OCI-LY3 (cell line): Measurements from ENCODE around the gene ZYG11B.
A peak's percentile ranks its signal among the peaks of the same experiment; 100 is the strongest.
"Not testable (repeated sequence)": the region's sequence is repeated elsewhere in the genome, so short reads cannot be mapped to it uniquely, and the experiment has no call there.

Experiments used
- H2AFZ ChIP-seq: fragments of 200-600, 300-600 bp; shearing (Covaris generic); 2 replicates; pipeline ENCODE4 v1.6.0; 2014; ENCODE audit warnings: antibody characterized with exemption, low read depth, low read length
- H3K27ac ChIP-seq: fragments of 200-600, 300-600 bp; sonication (generic); 2 replicates; pipeline ENCODE4 v1.5.1; 2014; ENCODE audit warnings: mild to moderate bottlenecking, low read length, moderate library complexity, mixed read lengths
- H3K27me3 ChIP-seq: fragments of 200-600, 300-600 bp; sonication (generic); 2 replicates; pipeline ENCODE4 v1.6.1; 2014; ENCODE audit warnings: low read depth, low read length, mixed read lengths
- H3K36me3 ChIP-seq: fragments of 200-600, 300-600 bp; sonication (generic); replicated peaks from 2 replicates; pipeline ENCODE3; 2014; ENCODE audit warnings: low read depth, low read length, mixed read lengths
- H3K4me1 ChIP-seq: fragments of 300-600, 200-600 bp; sonication (generic); 2 replicates; pipeline ENCODE4 v1.6.1; 2014; ENCODE audit warnings: low read length, mixed read lengths
- H3K4me2 ChIP-seq: fragments of 200-600, 300-600 bp; sonication (generic); 2 replicates; pipeline ENCODE4 v1.6.1; 2014; ENCODE audit warnings: low read length, mixed read lengths
- H3K4me3 ChIP-seq: fragments of 300-600, 200-600 bp; sonication (generic); 2 replicates; pipeline ENCODE4 v1.5.1; 2014; ENCODE audit warnings: antibody characterized with exemption, mild to moderate bottlenecking, low read length, moderate library complexity
- H3K79me2 ChIP-seq: fragments of 300-600, 200-600 bp; shearing (Covaris generic); 2 replicates; pipeline ENCODE4 v1.6.1; 2014; ENCODE audit warnings: mild to moderate bottlenecking, low read length, mixed read lengths
- H3K9ac ChIP-seq: fragments of 300-600, 200-600 bp; shearing (Covaris generic); 2 replicates; pipeline ENCODE4 v1.6.0; 2014; ENCODE audit warnings: mild to moderate bottlenecking, low read length, moderate library complexity
- H3K9me3 ChIP-seq: fragments of 200-600, 300-600 bp; shearing (Covaris generic); 2 replicates; pipeline ENCODE4 v1.6.1; 2014; ENCODE audit warnings: low read length, mixed read lengths; ENCODE audit not compliant: insufficient read depth
- H4K20me1 ChIP-seq: fragments of 200-600, 300-600 bp; sonication (generic); 2 replicates; pipeline ENCODE4 v1.6.1; 2016; ENCODE audit warnings: low read length, mixed read lengths; ENCODE audit not compliant: insufficient read depth
- EZH2phosphoT487 ChIP-seq: fragments of 200-600 bp; shearing (Covaris generic); IDR thresholded peaks from 2 replicates; pipeline ENCODE4 v1.6.1; 2018; ENCODE audit warnings: antibody characterized with exemption, mixed run types, low read depth
- TF ChIP-seq, protein P1 (sequence below): fragments of 200-600, 300-600 bp; sonication (generic); IDR thresholded peaks from 2 replicates; pipeline ENCODE4 v1.5.1; 2014; ENCODE audit warnings: antibody characterized with exemption, low read length, low read depth

ZYG11B gene

DNA sequence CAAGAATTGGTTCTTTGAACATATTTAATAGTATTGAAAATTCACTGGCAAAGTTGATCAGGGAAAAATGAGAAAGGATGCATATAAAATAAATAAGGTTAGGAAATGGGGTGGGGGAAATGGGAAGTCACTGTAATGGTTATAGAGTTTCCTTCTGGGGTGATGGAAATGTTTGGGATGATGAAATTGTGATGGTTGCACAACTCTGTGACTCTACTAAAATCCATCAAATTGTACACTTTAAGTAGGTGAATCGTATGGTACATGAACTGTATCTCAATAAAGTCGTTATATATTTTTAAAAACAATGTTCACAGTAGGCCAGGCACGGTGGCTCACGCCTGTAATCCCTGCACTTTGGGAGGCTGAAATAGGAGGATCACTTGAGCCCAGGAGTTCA is 59.9 kb downstream of the ZYG11B start:
- H3K27ac ChIP-seq, result no peak overlapping the region

DNA sequence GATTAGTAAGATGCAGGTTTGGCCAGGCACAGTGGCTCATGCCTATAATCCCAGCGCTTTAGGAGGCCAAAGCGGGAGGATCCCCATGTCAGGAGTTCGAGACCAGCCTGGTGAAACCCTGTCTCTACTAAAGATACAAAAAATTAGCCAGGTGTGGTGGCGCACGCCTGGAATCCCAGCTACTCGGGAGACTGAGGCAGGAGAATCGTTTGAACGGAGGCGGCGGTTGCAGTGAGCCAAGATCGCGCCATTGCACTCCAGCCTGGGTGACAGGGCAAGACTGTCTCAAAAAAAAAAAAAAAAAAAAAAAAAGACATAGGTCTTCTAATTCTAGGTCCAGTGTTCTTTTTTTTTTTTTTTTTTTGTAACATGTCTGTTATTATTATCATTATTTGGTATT is 64.2 kb downstream of the ZYG11B start:
- H3K4me2 ChIP-seq, H2AFZ ChIP-seq, H3K27me3 ChIP-seq, H3K79me2 ChIP-seq, H3K27ac ChIP-seq, H3K4me3 ChIP-seq, H4K20me1 ChIP-seq, H3K36me3 ChIP-seq, H3K9ac ChIP-seq, H3K9me3 ChIP-seq: not testable (repeated sequence)
- H3K4me1 ChIP-seq, result peaks cover 17% of the 10 kb centered on the region

More for the DNA sequence above, 59.9 kb downstream of the ZYG11B start:
- Histone ChIP-seq H3K27me3 (no peaks in the 10 kb centered on the region), H3K9me3 (no peaks in the 10 kb centered on the region), H3K79me2 (no peaks in the 10 kb centered on the region), H3K4me2 (no peak overlapping the region), H3K9ac (no peak overlapping the region), H2AFZ (no peak overlapping the region), H3K4me3 (no peak overlapping the region), H4K20me1 (no peaks in the 10 kb centered on the region), H3K4me1 (peaks cover 21% of the 10 kb centered on the region), H3K36me3 (peaks cover 3% of the 10 kb centered on the region)
- TF ChIP-seq EZH2phosphoT487, result no peak
- TF ChIP-seq, protein P1, sequence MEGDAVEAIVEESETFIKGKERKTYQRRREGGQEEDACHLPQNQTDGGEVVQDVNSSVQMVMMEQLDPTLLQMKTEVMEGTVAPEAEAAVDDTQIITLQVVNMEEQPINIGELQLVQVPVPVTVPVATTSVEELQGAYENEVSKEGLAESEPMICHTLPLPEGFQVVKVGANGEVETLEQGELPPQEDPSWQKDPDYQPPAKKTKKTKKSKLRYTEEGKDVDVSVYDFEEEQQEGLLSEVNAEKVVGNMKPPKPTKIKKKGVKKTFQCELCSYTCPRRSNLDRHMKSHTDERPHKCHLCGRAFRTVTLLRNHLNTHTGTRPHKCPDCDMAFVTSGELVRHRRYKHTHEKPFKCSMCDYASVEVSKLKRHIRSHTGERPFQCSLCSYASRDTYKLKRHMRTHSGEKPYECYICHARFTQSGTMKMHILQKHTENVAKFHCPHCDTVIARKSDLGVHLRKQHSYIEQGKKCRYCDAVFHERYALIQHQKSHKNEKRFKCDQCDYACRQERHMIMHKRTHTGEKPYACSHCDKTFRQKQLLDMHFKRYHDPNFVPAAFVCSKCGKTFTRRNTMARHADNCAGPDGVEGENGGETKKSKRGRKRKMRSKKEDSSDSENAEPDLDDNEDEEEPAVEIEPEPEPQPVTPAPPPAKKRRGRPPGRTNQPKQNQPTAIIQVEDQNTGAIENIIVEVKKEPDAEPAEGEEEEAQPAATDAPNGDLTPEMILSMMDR, result no peak

DNA sequence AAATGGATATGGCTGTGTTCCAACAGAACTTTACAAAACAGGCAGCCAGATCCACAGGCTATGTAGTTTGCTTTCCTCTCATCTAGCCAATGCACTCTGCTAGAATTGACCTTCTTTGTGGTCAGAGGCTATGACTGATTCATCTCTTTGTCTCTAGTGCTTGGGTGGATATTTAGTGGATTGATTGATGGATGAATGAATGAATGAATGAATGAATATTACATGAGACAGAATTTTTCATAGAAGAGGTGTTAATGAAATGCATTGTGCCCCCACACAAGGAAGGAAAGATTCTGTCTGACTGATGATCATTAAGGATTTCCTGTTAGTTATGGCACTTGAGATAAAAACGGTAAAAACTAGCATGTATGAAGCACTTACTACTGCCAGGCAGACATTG is 65.8 kb downstream of the ZYG11B start:
- Histone ChIP-seq H3K4me1 (peaks cover 22% of the 10 kb centered on the region), H3K9me3 (no peaks in the 10 kb centered on the region), H3K4me2 (no peak overlapping the region), H3K27me3 (no peaks in the 10 kb centered on the region), H3K4me3 (no peak overlapping the region), H3K9ac (no peak overlapping the region), H3K36me3 (no peaks in the 10 kb centered on the region), H3K79me2 (no peaks in the 10 kb centered on the region), H2AFZ (no peak overlapping the region), H3K27ac (no peak overlapping the region), H4K20me1 (no peaks in the 10 kb centered on the region)
- TF ChIP-seq, protein P1, result no peak
- no peak for TF ChIP-seq EZH2phosphoT487

DNA sequence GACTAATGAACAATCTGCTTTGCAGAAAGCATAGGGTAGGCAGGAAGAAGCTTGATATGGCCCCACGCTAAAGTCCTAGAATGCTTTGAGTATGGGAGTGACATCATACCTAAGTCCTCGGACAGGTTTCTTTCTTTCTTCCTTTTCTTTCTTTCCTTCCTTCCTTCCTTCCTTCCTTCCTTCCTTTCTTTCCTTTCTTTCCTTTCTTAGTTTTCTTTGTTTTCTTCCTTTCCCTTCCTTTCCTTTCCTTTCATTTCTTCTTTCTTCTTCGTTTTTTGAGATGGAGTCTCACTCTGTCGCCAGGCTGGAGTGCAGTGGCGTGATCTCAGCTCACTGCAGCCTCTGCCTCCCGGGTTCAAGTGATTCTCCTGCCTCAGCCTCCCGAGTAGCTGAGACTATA is 67.5 kb downstream of the ZYG11B start:
- H3K9ac ChIP-seq, H2AFZ ChIP-seq, H3K4me1 ChIP-seq, H4K20me1 ChIP-seq, H3K4me3 ChIP-seq, H3K27ac ChIP-seq, H3K36me3 ChIP-seq, H3K79me2 ChIP-seq, H3K9me3 ChIP-seq, H3K27me3 ChIP-seq, H3K4me2 ChIP-seq: not testable (repeated sequence)

DNA sequence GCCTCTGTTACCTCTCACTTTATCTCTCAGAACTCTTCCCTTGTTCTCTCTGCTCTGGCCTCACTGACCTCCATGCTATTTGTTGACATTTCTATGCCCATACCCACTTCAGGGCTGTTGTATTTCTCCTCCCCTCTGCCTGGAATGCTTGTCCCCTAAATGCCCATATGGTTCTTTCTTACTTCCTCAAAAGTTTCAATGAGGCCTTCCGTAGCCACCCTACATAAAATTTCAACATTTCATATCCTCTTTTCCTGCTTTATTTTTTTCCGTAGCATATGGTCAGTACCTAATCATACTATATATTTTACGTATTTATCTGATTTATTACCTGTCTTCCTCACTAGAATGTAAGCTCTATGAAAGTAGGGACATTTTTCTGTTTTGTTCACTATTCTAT is 69.2 kb downstream of the ZYG11B start:
- no peak overlapping the region for H3K4me3 ChIP-seq
- H2AFZ ChIP-seq, result no peak overlapping the region
- no peaks in the 10 kb centered on the region for H4K20me1 ChIP-seq
- no peaks in the 10 kb centered on the region for H3K27me3 ChIP-seq
- TF ChIP-seq EZH2phosphoT487, result no peak
- TF ChIP-seq, protein P1, result no peak
- H3K79me2 ChIP-seq, result no peaks in the 10 kb centered on the region
- H3K4me1 ChIP-seq, result peaks cover 10% of the 10 kb centered on the region
- H3K9me3 ChIP-seq, result no peaks in the 10 kb centered on the region
- H3K36me3 ChIP-seq, result no peaks in the 10 kb centered on the region
- no peak overlapping the region for H3K27ac ChIP-seq
- peak overlapping the region; percentile 7; the same call in 1 of the 2 replicates for H3K4me2 ChIP-seq
- no peak overlapping the region for H3K9ac ChIP-seq
